GM23338 (cell line): Measurements from ENCODE around the gene HTR4. TPM values are rescaled to one million over a fixed set of nuclear protein-coding genes. Genes with fewer than 3 reads are reported as not detected.

ENCODE experiments used
- ATAC-seq: fragments of 200-7000 bp; cut with Tn5 transposase; 3 replicates; pipeline ENCODE4 v1.9.1; 2020
- DNase-seq: peaks from one replicate; pipeline ENCODE4 v3.0.0-alpha.2; 2015; ENCODE audit warnings: low spot score
- H2AFZ ChIP-seq: fragments of 200-600 bp; sonication (generic); 2 replicates; pipeline ENCODE4 v1.8.0; 2016; ENCODE audit warnings: antibody characterized with exemption, mild to moderate bottlenecking, moderate library complexity
- H3F3A ChIP-seq: fragments of 200-600 bp; sonication (generic); replicated peaks from 2 replicates; pipeline ENCODE4 v1.8.0; 2017; ENCODE audit warnings: antibody characterized with exemption, mixed run types, low read depth
- H3K27ac ChIP-seq: fragments of 200-600 bp; sonication (generic); 2 replicates; pipeline ENCODE4 v1.6.1; 2016; ENCODE audit warnings: low read depth
- H3K27me3 ChIP-seq: fragments of 200-600 bp; sonication (generic); 2 replicates; pipeline ENCODE4 v1.8.0; 2016; ENCODE audit warnings: mild to moderate bottlenecking, mixed run types, moderate library complexity; ENCODE audit not compliant: insufficient read depth
- H3K36me3 ChIP-seq: fragments of 200-600 bp; sonication (generic); 2 replicates; pipeline ENCODE4 v1.8.0; 2016; ENCODE audit warnings: mild to moderate bottlenecking; ENCODE audit not compliant: insufficient read depth
- H3K4me1 ChIP-seq: fragments of 200-600 bp; sonication (generic); 2 replicates; pipeline ENCODE4 v1.8.0; 2016; ENCODE audit warnings: mild to moderate bottlenecking, moderate library complexity; ENCODE audit not compliant: insufficient read depth
- H3K4me2 ChIP-seq: fragments of 200-600 bp; sonication (generic); 2 replicates; pipeline ENCODE4 v1.7.1; 2017; ENCODE audit warnings: mixed run types
- H3K4me3 ChIP-seq: fragments of 200-600 bp; sonication (generic); 2 replicates; pipeline ENCODE4 v1.6.1; 2016; ENCODE audit warnings: mixed run types
- H3K79me2 ChIP-seq: fragments of 200-600 bp; sonication (generic); replicated peaks from 2 replicates; pipeline ENCODE4 v1.8.0; 2017; ENCODE audit warnings: mild to moderate bottlenecking; ENCODE audit not compliant: insufficient read depth
- H3K9me2 ChIP-seq: fragments of 200-600 bp; sonication (generic); 2 replicates; pipeline ENCODE4 v1.8.0; 2017; ENCODE audit not compliant: insufficient read depth
- H4K20me1 ChIP-seq: fragments of 200-600 bp; sonication (generic); replicated peaks from 2 replicates; pipeline ENCODE4 v1.8.0; 2017; ENCODE audit warnings: mild to moderate bottlenecking; ENCODE audit not compliant: insufficient read depth
- H3K27ac Mint-ChIP-seq: 2 replicates; pipeline ENCODE4 v1.8.0; 2020; ENCODE audit warnings: inconsistent platforms, mild to moderate bottlenecking, moderate library complexity, mixed read lengths
- H3K27me3 Mint-ChIP-seq: 3 replicates; pipeline ENCODE4 v1.8.0; 2022; ENCODE audit warnings: low read depth, mild to moderate bottlenecking, moderate library complexity, mixed read lengths, inconsistent platforms; ENCODE audit not compliant: insufficient read depth, poor library complexity
- H3K36me3 Mint-ChIP-seq: 3 replicates; pipeline ENCODE4 v1.8.0; 2021; ENCODE audit warnings: low read depth, mild to moderate bottlenecking, inconsistent platforms, moderate library complexity, mixed read lengths
- H3K4me1 Mint-ChIP-seq: 3 replicates; pipeline ENCODE4 v1.8.0; 2020; ENCODE audit warnings: mild to moderate bottlenecking, inconsistent platforms, mixed read lengths
- H3K4me3 Mint-ChIP-seq: 3 replicates; pipeline ENCODE4 v1.8.0; 2021; ENCODE audit warnings: moderate library complexity, mild to moderate bottlenecking, inconsistent platforms, mixed read lengths
- H3K9me3 Mint-ChIP-seq: 3 replicates; pipeline ENCODE4 v1.8.0; 2020; ENCODE audit warnings: moderate library complexity, mild to moderate bottlenecking, inconsistent platforms, mixed read lengths
- CREB1 ChIP-seq: fragments of 250-450 bp; sonication (Bioruptor Pico); IDR thresholded peaks from 2 replicates; pipeline ENCODE4 v1.5.0; 2020; ENCODE audit warnings: low read depth, mild to moderate bottlenecking, moderate library complexity
- EZH2 ChIP-seq: fragments of 200-600 bp; sonication (generic); IDR thresholded peaks from one replicate; pipeline ENCODE4 v1.8.0; 2017; ENCODE audit warnings: antibody characterized with exemption, mild to moderate bottlenecking, low read depth; ENCODE audit not compliant: unreplicated experiment
- EZH2phosphoT487 ChIP-seq: fragments of 200-600 bp; sonication (generic); IDR thresholded peaks from one replicate; pipeline ENCODE4 v1.8.1; 2018; ENCODE audit warnings: antibody characterized with exemption; ENCODE audit not compliant: unreplicated experiment
- JUNB ChIP-seq: IDR thresholded peaks from one replicate; pipeline ENCODE4 v1.6.1; 2016; ENCODE audit warnings: antibody characterized with exemption; ENCODE audit not compliant: unreplicated experiment
- NANOG ChIP-seq: IDR thresholded peaks from 2 replicates; pipeline ENCODE4 v1.6.1; 2016; ENCODE audit warnings: antibody characterized with exemption, borderline replicate concordance
- POLR2AphosphoS5 ChIP-seq: IDR thresholded peaks from 2 replicates; pipeline ENCODE4 v1.6.1; 2016; ENCODE audit warnings: antibody characterized with exemption, low read depth
- STAT1 ChIP-seq: IDR thresholded peaks from one replicate; pipeline ENCODE4 v1.6.1; 2016; ENCODE audit warnings: antibody characterized with exemption; ENCODE audit not compliant: unreplicated experiment
- ZNF114 ChIP-seq: fragments of 250-450 bp; sonication (Bioruptor Pico); IDR thresholded peaks from 2 replicates; pipeline ENCODE4 v1.5.0; 2020; ENCODE audit warnings: mild to moderate bottlenecking, moderate library complexity
- ZNF331 ChIP-seq: fragments of 250-450 bp; sonication (Bioruptor Pico); IDR thresholded peaks from 2 replicates; pipeline ENCODE4 v1.5.0; 2020; ENCODE audit warnings: low read depth, mild to moderate bottlenecking, moderate library complexity
- polyA plus RNA-seq: library from polyadenylated mRNA; unstranded; fragments of >200 nt; fragmentation: Nextera tagmentation; extraction: Ambion mirVana; gene quantifications from 2 replicates; pipeline ENCODE4 v1.2.1, GENCODE V29; 2016
- total RNA-seq: library from RNA; depleted of rRNA; stranded (reverse); fragments of >200 nt; shearing (Covaris generic); gene quantifications from 2 replicates; pipeline ENCODE4 v1.2.3, GENCODE V29; 2014
- TF ChIP-seq, protein P1 (sequence below), 2 experiments: fragments of 200-600 bp in 1 of 2; sonication (generic) in 1 of 2; conservative IDR thresholded peaks; 2 replicates each; pipeline versions ENCODE4 v1.5.1 to v1.6.1; 2016 to 2017; ENCODE audit warnings: antibody characterized with exemption in 2 of 2, low read depth in 2 of 2, mild to moderate bottlenecking in 2 of 2, moderate library complexity in 1 of 2
- TF ChIP-seq, protein P2 (sequence below): fragments of 250-450 bp; sonication (Bioruptor Pico); IDR thresholded peaks from 2 replicates; pipeline ENCODE4 v1.5.0; 2020; ENCODE audit warnings: mild to moderate bottlenecking, moderate library complexity
- TF ChIP-seq, protein P3 (sequence below): IDR thresholded peaks from 2 replicates; pipeline ENCODE4 v1.6.1; 2016; ENCODE audit warnings: antibody characterized with exemption
- TF ChIP-seq, protein P4 (sequence below): IDR thresholded peaks from one replicate; pipeline ENCODE4 v1.6.1; 2018; ENCODE audit warnings: antibody characterized with exemption; ENCODE audit not compliant: unreplicated experiment

HTR4 gene
- total and polyA plus RNA-seq, 2 experiments from 2014 or later, result 0.10 TPM; not detected in 1

DNA sequence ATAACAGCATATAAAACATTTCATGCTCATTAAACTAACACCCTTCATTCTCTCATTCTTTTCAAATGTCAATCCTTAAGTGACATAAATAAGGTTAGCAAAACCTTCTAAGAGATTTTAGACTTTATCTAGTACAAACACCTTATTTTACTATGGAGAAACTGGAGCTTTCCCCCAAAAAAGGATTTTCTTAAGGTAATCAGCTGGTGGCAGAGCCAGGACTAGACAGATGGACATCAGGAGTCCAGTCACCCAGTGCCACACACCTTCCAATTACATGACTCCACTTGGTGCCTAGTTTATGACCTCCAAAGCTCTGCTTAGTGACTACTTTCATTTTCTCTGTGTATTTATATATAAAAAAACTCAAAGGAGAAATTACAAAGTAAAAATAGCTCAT lies 70.2 kb downstream of the HTR4 start:
- TF ChIP-seq EZH2 (no peak), POLR2AphosphoS5 (no peak), STAT1 (no peak), ZNF114 (CRISPR knock-in tag) (no peak), ZNF331 (CRISPR knock-in tag) (no peak), JUNB (no peak), NANOG (no peak), EZH2phosphoT487 (no peak), CREB1 (CRISPR knock-in tag) (no peak)
- TF ChIP-seq, protein P1, sequence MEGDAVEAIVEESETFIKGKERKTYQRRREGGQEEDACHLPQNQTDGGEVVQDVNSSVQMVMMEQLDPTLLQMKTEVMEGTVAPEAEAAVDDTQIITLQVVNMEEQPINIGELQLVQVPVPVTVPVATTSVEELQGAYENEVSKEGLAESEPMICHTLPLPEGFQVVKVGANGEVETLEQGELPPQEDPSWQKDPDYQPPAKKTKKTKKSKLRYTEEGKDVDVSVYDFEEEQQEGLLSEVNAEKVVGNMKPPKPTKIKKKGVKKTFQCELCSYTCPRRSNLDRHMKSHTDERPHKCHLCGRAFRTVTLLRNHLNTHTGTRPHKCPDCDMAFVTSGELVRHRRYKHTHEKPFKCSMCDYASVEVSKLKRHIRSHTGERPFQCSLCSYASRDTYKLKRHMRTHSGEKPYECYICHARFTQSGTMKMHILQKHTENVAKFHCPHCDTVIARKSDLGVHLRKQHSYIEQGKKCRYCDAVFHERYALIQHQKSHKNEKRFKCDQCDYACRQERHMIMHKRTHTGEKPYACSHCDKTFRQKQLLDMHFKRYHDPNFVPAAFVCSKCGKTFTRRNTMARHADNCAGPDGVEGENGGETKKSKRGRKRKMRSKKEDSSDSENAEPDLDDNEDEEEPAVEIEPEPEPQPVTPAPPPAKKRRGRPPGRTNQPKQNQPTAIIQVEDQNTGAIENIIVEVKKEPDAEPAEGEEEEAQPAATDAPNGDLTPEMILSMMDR (conservative IDR thresholded peaks at IDR 0.05; ENCODE audit: low read depth in 2 of 2), result no peak
- TF ChIP-seq, protein P2, sequence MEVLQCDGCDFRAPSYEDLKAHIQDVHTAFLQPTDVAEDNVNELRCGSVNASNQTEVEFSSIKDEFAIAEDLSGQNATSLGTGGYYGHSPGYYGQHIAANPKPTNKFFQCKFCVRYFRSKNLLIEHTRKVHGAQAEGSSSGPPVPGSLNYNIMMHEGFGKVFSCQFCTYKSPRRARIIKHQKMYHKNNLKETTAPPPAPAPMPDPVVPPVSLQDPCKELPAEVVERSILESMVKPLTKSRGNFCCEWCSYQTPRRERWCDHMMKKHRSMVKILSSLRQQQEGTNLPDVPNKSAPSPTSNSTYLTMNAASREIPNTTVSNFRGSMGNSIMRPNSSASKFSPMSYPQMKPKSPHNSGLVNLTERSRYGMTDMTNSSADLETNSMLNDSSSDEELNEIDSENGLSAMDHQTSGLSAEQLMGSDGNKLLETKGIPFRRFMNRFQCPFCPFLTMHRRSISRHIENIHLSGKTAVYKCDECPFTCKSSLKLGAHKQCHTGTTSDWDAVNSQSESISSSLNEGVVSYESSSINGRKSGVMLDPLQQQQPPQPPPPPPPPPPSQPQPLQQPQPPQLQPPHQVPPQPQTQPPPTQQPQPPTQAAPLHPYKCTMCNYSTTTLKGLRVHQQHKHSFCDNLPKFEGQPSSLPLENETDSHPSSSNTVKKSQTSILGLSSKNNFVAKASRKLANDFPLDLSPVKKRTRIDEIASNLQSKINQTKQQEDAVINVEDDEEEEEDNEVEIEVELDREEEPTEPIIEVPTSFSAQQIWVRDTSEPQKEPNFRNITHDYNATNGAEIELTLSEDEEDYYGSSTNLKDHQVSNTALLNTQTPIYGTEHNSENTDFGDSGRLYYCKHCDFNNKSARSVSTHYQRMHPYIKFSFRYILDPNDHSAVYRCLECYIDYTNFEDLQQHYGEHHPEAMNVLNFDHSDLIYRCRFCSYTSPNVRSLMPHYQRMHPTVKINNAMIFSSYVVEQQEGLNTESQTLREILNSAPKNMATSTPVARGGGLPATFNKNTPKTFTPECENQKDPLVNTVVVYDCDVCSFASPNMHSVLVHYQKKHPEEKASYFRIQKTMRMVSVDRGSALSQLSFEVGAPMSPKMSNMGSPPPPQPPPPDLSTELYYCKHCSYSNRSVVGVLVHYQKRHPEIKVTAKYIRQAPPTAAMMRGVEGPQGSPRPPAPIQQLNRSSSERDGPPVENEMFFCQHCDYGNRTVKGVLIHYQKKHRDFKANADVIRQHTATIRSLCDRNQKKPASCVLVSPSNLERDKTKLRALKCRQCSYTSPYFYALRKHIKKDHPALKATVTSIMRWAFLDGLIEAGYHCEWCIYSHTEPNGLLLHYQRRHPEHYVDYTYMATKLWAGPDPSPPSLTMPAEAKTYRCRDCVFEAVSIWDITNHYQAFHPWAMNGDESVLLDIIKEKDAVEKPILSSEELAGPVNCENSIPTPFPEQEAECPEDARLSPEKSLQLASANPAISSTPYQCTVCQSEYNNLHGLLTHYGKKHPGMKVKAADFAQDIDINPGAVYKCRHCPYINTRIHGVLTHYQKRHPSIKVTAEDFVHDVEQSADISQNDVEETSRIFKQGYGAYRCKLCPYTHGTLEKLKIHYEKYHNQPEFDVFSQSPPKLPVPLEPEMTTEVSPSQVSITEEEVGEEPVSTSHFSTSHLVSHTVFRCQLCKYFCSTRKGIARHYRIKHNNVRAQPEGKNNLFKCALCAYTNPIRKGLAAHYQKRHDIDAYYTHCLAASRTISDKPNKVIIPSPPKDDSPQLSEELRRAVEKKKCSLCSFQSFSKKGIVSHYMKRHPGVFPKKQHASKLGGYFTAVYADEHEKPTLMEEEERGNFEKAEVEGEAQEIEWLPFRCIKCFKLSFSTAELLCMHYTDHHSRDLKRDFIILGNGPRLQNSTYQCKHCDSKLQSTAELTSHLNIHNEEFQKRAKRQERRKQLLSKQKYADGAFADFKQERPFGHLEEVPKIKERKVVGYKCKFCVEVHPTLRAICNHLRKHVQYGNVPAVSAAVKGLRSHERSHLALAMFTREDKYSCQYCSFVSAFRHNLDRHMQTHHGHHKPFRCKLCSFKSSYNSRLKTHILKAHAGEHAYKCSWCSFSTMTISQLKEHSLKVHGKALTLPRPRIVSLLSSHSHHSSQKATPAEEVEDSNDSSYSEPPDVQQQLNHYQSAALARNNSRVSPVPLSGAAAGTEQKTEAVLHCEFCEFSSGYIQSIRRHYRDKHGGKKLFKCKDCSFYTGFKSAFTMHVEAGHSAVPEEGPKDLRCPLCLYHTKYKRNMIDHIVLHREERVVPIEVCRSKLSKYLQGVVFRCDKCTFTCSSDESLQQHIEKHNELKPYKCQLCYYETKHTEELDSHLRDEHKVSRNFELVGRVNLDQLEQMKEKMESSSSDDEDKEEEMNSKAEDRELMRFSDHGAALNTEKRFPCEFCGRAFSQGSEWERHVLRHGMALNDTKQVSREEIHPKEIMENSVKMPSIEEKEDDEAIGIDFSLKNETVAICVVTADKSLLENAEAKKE (CRISPR knock-in tag), result no peak
- TF ChIP-seq, protein P3, sequence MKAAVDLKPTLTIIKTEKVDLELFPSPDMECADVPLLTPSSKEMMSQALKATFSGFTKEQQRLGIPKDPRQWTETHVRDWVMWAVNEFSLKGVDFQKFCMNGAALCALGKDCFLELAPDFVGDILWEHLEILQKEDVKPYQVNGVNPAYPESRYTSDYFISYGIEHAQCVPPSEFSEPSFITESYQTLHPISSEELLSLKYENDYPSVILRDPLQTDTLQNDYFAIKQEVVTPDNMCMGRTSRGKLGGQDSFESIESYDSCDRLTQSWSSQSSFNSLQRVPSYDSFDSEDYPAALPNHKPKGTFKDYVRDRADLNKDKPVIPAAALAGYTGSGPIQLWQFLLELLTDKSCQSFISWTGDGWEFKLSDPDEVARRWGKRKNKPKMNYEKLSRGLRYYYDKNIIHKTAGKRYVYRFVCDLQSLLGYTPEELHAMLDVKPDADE, result no peak
- TF ChIP-seq, protein P4, sequence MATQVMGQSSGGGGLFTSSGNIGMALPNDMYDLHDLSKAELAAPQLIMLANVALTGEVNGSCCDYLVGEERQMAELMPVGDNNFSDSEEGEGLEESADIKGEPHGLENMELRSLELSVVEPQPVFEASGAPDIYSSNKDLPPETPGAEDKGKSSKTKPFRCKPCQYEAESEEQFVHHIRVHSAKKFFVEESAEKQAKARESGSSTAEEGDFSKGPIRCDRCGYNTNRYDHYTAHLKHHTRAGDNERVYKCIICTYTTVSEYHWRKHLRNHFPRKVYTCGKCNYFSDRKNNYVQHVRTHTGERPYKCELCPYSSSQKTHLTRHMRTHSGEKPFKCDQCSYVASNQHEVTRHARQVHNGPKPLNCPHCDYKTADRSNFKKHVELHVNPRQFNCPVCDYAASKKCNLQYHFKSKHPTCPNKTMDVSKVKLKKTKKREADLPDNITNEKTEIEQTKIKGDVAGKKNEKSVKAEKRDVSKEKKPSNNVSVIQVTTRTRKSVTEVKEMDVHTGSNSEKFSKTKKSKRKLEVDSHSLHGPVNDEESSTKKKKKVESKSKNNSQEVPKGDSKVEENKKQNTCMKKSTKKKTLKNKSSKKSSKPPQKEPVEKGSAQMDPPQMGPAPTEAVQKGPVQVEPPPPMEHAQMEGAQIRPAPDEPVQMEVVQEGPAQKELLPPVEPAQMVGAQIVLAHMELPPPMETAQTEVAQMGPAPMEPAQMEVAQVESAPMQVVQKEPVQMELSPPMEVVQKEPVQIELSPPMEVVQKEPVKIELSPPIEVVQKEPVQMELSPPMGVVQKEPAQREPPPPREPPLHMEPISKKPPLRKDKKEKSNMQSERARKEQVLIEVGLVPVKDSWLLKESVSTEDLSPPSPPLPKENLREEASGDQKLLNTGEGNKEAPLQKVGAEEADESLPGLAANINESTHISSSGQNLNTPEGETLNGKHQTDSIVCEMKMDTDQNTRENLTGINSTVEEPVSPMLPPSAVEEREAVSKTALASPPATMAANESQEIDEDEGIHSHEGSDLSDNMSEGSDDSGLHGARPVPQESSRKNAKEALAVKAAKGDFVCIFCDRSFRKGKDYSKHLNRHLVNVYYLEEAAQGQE, result no peak
- H3K27me3 Mint-ChIP-seq, result no peaks in the 10 kb centered on the region
- no peak overlapping the region for H3K4me3 Mint-ChIP-seq

More for the DNA sequence above, 70.2 kb downstream of the HTR4 start:
- H3K4me2 ChIP-seq, result no peak overlapping the region
- no peaks in the 10 kb centered on the region for H3K79me2 ChIP-seq
- H3K4me1 Mint-ChIP-seq, result peaks cover 8% of the 10 kb centered on the region
- H3K4me1 ChIP-seq, result no peaks in the 10 kb centered on the region
- H3K36me3 ChIP-seq, result no peaks in the 10 kb centered on the region
- ATAC-seq, result no peak
- H3K27ac Mint-ChIP-seq, result no peak overlapping the region
- H3K36me3 Mint-ChIP-seq, result no peaks in the 10 kb centered on the region
- H3K9me2 ChIP-seq, result no peaks in the 10 kb centered on the region
- no peaks in the 10 kb centered on the region for H3K27me3 ChIP-seq
- H3K9me3 Mint-ChIP-seq, result no peaks in the 10 kb centered on the region
- no peak overlapping the region for H3K4me3 ChIP-seq
- no peak overlapping the region for H2AFZ ChIP-seq
- no peak overlapping the region for H3K27ac ChIP-seq
- DNase-seq, result no peak
- no peaks in the 10 kb centered on the region for H4K20me1 ChIP-seq
- H3F3A ChIP-seq, result no peaks in the 10 kb centered on the region
